GM23338 (cell line): Measurements from ENCODE around the gene HOXA9. TPM values are rescaled to one million over a fixed set of nuclear protein-coding genes. Genes with fewer than 3 reads are reported as not detected.

Source experiments
- ATAC-seq: fragments of 200-7000 bp; cut with Tn5 transposase; 3 replicates; pipeline ENCODE4 v1.9.1; 2020
- DNase-seq: peaks from one replicate; pipeline ENCODE4 v3.0.0-alpha.2; 2015; ENCODE audit warnings: low spot score
- H2AFZ ChIP-seq: fragments of 200-600 bp; sonication (generic); 2 replicates; pipeline ENCODE4 v1.8.0; 2016; ENCODE audit warnings: antibody characterized with exemption, mild to moderate bottlenecking, moderate library complexity
- H3F3A ChIP-seq: fragments of 200-600 bp; sonication (generic); replicated peaks from 2 replicates; pipeline ENCODE4 v1.8.0; 2017; ENCODE audit warnings: antibody characterized with exemption, mixed run types, low read depth
- H3K27ac ChIP-seq: fragments of 200-600 bp; sonication (generic); 2 replicates; pipeline ENCODE4 v1.6.1; 2016; ENCODE audit warnings: low read depth
- H3K27me3 ChIP-seq: fragments of 200-600 bp; sonication (generic); 2 replicates; pipeline ENCODE4 v1.8.0; 2016; ENCODE audit warnings: mild to moderate bottlenecking, mixed run types, moderate library complexity; ENCODE audit not compliant: insufficient read depth
- H3K36me3 ChIP-seq: fragments of 200-600 bp; sonication (generic); 2 replicates; pipeline ENCODE4 v1.8.0; 2016; ENCODE audit warnings: mild to moderate bottlenecking; ENCODE audit not compliant: insufficient read depth
- H3K4me1 ChIP-seq: fragments of 200-600 bp; sonication (generic); 2 replicates; pipeline ENCODE4 v1.8.0; 2016; ENCODE audit warnings: mild to moderate bottlenecking, moderate library complexity; ENCODE audit not compliant: insufficient read depth
- H3K4me2 ChIP-seq: fragments of 200-600 bp; sonication (generic); 2 replicates; pipeline ENCODE4 v1.7.1; 2017; ENCODE audit warnings: mixed run types
- H3K4me3 ChIP-seq: fragments of 200-600 bp; sonication (generic); 2 replicates; pipeline ENCODE4 v1.6.1; 2016; ENCODE audit warnings: mixed run types
- H3K79me2 ChIP-seq: fragments of 200-600 bp; sonication (generic); replicated peaks from 2 replicates; pipeline ENCODE4 v1.8.0; 2017; ENCODE audit warnings: mild to moderate bottlenecking; ENCODE audit not compliant: insufficient read depth
- H3K9me2 ChIP-seq: fragments of 200-600 bp; sonication (generic); 2 replicates; pipeline ENCODE4 v1.8.0; 2017; ENCODE audit not compliant: insufficient read depth
- H4K20me1 ChIP-seq: fragments of 200-600 bp; sonication (generic); replicated peaks from 2 replicates; pipeline ENCODE4 v1.8.0; 2017; ENCODE audit warnings: mild to moderate bottlenecking; ENCODE audit not compliant: insufficient read depth
- H3K27ac Mint-ChIP-seq: 2 replicates; pipeline ENCODE4 v1.8.0; 2020; ENCODE audit warnings: inconsistent platforms, mild to moderate bottlenecking, moderate library complexity, mixed read lengths
- H3K27me3 Mint-ChIP-seq: 3 replicates; pipeline ENCODE4 v1.8.0; 2022; ENCODE audit warnings: low read depth, mild to moderate bottlenecking, moderate library complexity, mixed read lengths, inconsistent platforms; ENCODE audit not compliant: insufficient read depth, poor library complexity
- H3K36me3 Mint-ChIP-seq: 3 replicates; pipeline ENCODE4 v1.8.0; 2021; ENCODE audit warnings: low read depth, mild to moderate bottlenecking, inconsistent platforms, moderate library complexity, mixed read lengths
- H3K4me1 Mint-ChIP-seq: 3 replicates; pipeline ENCODE4 v1.8.0; 2020; ENCODE audit warnings: mild to moderate bottlenecking, inconsistent platforms, mixed read lengths
- H3K4me3 Mint-ChIP-seq: 3 replicates; pipeline ENCODE4 v1.8.0; 2021; ENCODE audit warnings: moderate library complexity, mild to moderate bottlenecking, inconsistent platforms, mixed read lengths
- H3K9me3 Mint-ChIP-seq: 3 replicates; pipeline ENCODE4 v1.8.0; 2020; ENCODE audit warnings: moderate library complexity, mild to moderate bottlenecking, inconsistent platforms, mixed read lengths
- CREB1 ChIP-seq: fragments of 250-450 bp; sonication (Bioruptor Pico); IDR thresholded peaks from 2 replicates; pipeline ENCODE4 v1.5.0; 2020; ENCODE audit warnings: low read depth, mild to moderate bottlenecking, moderate library complexity
- ETS1 ChIP-seq: IDR thresholded peaks from 2 replicates; pipeline ENCODE4 v1.6.1; 2016; ENCODE audit warnings: antibody characterized with exemption
- EZH2 ChIP-seq: fragments of 200-600 bp; sonication (generic); IDR thresholded peaks from one replicate; pipeline ENCODE4 v1.8.0; 2017; ENCODE audit warnings: antibody characterized with exemption, mild to moderate bottlenecking, low read depth; ENCODE audit not compliant: unreplicated experiment
- EZH2phosphoT487 ChIP-seq: fragments of 200-600 bp; sonication (generic); IDR thresholded peaks from one replicate; pipeline ENCODE4 v1.8.1; 2018; ENCODE audit warnings: antibody characterized with exemption; ENCODE audit not compliant: unreplicated experiment
- NANOG ChIP-seq: IDR thresholded peaks from 2 replicates; pipeline ENCODE4 v1.6.1; 2016; ENCODE audit warnings: antibody characterized with exemption, borderline replicate concordance
- POLR2AphosphoS5 ChIP-seq: IDR thresholded peaks from 2 replicates; pipeline ENCODE4 v1.6.1; 2016; ENCODE audit warnings: antibody characterized with exemption, low read depth
- REST ChIP-seq: IDR thresholded peaks from one replicate; pipeline ENCODE4 v1.6.1; 2018; ENCODE audit warnings: antibody characterized with exemption; ENCODE audit not compliant: unreplicated experiment
- STAT1 ChIP-seq: IDR thresholded peaks from one replicate; pipeline ENCODE4 v1.6.1; 2016; ENCODE audit warnings: antibody characterized with exemption; ENCODE audit not compliant: unreplicated experiment
- ZNF114 ChIP-seq: fragments of 250-450 bp; sonication (Bioruptor Pico); IDR thresholded peaks from 2 replicates; pipeline ENCODE4 v1.5.0; 2020; ENCODE audit warnings: mild to moderate bottlenecking, moderate library complexity
- ZNF331 ChIP-seq: fragments of 250-450 bp; sonication (Bioruptor Pico); IDR thresholded peaks from 2 replicates; pipeline ENCODE4 v1.5.0; 2020; ENCODE audit warnings: low read depth, mild to moderate bottlenecking, moderate library complexity
- polyA plus RNA-seq: library from polyadenylated mRNA; unstranded; fragments of >200 nt; fragmentation: Nextera tagmentation; extraction: Ambion mirVana; gene quantifications from 2 replicates; pipeline ENCODE4 v1.2.1, GENCODE V29; 2016
- total RNA-seq: library from RNA; depleted of rRNA; stranded (reverse); fragments of >200 nt; shearing (Covaris generic); gene quantifications from 2 replicates; pipeline ENCODE4 v1.2.3, GENCODE V29; 2014
- TF ChIP-seq, protein P1 (sequence below), 2 experiments: fragments of 200-600 bp in 1 of 2; sonication (generic) in 1 of 2; conservative IDR thresholded peaks; 2 replicates each; pipeline versions ENCODE4 v1.5.1 to v1.6.1; 2016 to 2017; ENCODE audit warnings: antibody characterized with exemption in 2 of 2, low read depth in 2 of 2, mild to moderate bottlenecking in 2 of 2, moderate library complexity in 1 of 2

The HOXA9 gene
- total and polyA plus RNA-seq, 2 experiments from 2014 or later: not detected

GRCh38 chr7:27138985-27139333 is 26.4 kb downstream of the HOXA9 start:
- Mint-ChIP-seq H3K27ac (no peak overlapping the region), H3K4me1 (peaks cover 21% of the 10 kb centered on the region), H3K36me3 (no peaks in the 10 kb centered on the region; the same call in 2 of the 3 replicates), H3K27me3 (peaks cover 100% of the 10 kb centered on the region), H3K9me3 (peaks cover 8% of the 10 kb centered on the region; the same call in 2 of the 3 replicates), H3K4me3 (peak overlapping the region; percentile 18; the same call in 1 of the 3 replicates)
- Histone ChIP-seq H3K9me2 (no peaks in the 10 kb centered on the region), H3F3A (peaks cover 49% of the 10 kb centered on the region), H3K27ac (no peak overlapping the region), H3K27me3 (peaks cover 100% of the 10 kb centered on the region), H3K36me3 (no peaks in the 10 kb centered on the region), H3K4me2 (peak overlapping the region; percentile 77), H4K20me1 (peaks cover 50% of the 10 kb centered on the region), H2AFZ (no peak overlapping the region), H3K4me3 (peak overlapping the region; percentile 51), H3K4me1 (peaks cover 31% of the 10 kb centered on the region), H3K79me2 (no peaks in the 10 kb centered on the region)
- DNase-seq (peak; percentile 24), ATAC-seq (no peak)
- TF ChIP-seq REST: no peak
- TF ChIP-seq EZH2: peak; percentile 95

DNA sequence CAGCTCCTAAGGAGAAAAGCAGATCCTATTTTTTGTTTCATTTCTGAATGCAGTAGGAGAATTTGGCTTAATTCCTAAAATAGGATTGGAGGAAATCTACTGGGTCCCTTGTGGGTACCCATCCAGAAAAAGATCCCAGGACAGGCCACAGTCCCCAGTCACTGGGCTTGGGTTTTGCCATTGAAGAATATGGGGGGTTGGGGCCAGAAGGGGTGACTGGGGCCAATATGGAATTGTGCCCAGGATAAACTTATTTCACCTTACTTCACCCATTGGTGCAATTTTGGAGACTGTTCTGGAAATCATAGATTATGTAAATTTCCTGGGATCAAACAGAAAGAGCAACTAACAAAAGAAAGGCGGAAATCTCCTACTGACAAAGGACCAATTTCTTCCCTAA is 26.9 kb downstream of the HOXA9 start:
- H3K4me1 Mint-ChIP-seq: peaks cover 19% of the 10 kb centered on the region
- H3K4me2 ChIP-seq: no peak overlapping the region
- TF ChIP-seq NANOG: no peak
- TF ChIP-seq REST: no peak
- no peak for TF ChIP-seq EZH2
- no peak for TF ChIP-seq EZH2phosphoT487
- no peak for TF ChIP-seq CREB1 (CRISPR knock-in tag)
- no peak for TF ChIP-seq POLR2AphosphoS5
- TF ChIP-seq, protein P1, sequence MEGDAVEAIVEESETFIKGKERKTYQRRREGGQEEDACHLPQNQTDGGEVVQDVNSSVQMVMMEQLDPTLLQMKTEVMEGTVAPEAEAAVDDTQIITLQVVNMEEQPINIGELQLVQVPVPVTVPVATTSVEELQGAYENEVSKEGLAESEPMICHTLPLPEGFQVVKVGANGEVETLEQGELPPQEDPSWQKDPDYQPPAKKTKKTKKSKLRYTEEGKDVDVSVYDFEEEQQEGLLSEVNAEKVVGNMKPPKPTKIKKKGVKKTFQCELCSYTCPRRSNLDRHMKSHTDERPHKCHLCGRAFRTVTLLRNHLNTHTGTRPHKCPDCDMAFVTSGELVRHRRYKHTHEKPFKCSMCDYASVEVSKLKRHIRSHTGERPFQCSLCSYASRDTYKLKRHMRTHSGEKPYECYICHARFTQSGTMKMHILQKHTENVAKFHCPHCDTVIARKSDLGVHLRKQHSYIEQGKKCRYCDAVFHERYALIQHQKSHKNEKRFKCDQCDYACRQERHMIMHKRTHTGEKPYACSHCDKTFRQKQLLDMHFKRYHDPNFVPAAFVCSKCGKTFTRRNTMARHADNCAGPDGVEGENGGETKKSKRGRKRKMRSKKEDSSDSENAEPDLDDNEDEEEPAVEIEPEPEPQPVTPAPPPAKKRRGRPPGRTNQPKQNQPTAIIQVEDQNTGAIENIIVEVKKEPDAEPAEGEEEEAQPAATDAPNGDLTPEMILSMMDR (conservative IDR thresholded peaks at IDR 0.05; ENCODE audit: low read depth in 2 of 2): no peak
- TF ChIP-seq STAT1: no peak
- TF ChIP-seq ZNF114 (CRISPR knock-in tag): no peak
- no peak for TF ChIP-seq ZNF331 (CRISPR knock-in tag)
- no peak for TF ChIP-seq ETS1

More for the DNA sequence above, 26.9 kb downstream of the HOXA9 start:
- H3K27me3 ChIP-seq: peaks cover 100% of the 10 kb centered on the region
- H3K4me3 ChIP-seq: no peak overlapping the region
- H4K20me1 ChIP-seq: peaks cover 55% of the 10 kb centered on the region
- no peak overlapping the region for H3K27ac ChIP-seq
- no peak overlapping the region for H2AFZ ChIP-seq
- no peaks in the 10 kb centered on the region for H3K79me2 ChIP-seq
- ATAC-seq (no peak), DNase-seq (peak; percentile 10)
- H3K36me3 ChIP-seq: no peaks in the 10 kb centered on the region
- peaks cover 53% of the 10 kb centered on the region for H3F3A ChIP-seq
- Mint-ChIP-seq H3K9me3 (peaks cover 8% of the 10 kb centered on the region; the same call in 2 of the 3 replicates), H3K4me3 (no peak overlapping the region), H3K27me3 (peaks cover 100% of the 10 kb centered on the region), H3K27ac (no peak overlapping the region), H3K36me3 (no peaks in the 10 kb centered on the region; the same call in 2 of the 3 replicates)
- peaks cover 31% of the 10 kb centered on the region for H3K4me1 ChIP-seq
- H3K9me2 ChIP-seq: no peaks in the 10 kb centered on the region
